GM10847 (cell line): ENCODE data around the gene NUDT3.

ENCODE experiments used
- POLR2A ChIP-seq: IDR thresholded peaks from 2 replicates; pipeline ENCODE4 v1.6.1; 2011; ENCODE audit not compliant: insufficient read length; ENCODE audit errors: extremely low read depth

The NUDT3 gene

DNA sequence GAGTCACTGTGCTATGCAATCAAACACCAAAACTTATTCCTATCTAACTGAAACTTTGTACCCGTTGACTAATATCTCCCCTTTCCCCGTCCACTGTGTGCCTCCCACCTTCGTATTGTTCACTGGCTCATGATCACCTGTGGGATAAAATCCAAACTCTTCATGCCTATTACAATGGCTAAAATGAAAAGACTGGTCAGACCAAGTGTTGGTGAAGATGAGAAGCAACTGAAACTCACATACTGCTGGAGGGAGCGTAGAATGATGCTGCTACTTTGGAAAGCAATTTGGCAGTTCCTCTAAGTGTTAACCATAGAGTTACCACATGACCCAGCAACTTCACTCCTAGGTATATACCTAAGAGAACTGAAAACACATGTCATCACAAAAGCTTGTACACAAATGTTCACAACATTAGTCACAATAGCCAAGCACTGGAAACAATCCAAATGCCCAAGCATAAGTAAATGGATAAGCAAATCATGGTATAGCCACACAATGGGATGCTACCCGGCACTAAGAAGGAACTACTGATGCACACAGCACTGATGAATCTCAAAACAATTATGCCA lies 20.3 kb upstream of the NUDT3 start:
- TF ChIP-seq POLR2A: no peak

DNA sequence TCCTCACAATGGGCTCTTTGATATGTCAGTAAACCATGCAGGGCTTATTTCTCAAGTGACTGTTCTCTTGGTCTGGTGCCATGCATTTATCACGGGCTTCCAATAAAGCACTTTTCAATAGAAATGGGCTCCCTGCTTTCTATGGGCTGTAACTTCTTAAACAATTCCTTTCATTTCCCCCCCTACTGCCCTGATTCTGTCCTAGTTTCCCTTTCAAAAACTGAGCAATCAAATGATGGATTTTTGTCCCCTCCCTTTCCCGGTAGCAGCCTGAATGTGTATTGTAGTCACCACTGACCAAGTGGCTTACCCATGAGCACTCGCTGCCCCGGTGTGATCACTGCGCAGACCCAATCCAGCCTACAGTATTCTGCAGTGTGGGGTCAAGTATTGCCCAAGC lies 19.5 kb upstream of the NUDT3 start:
- TF ChIP-seq POLR2A: no peak

DNA sequence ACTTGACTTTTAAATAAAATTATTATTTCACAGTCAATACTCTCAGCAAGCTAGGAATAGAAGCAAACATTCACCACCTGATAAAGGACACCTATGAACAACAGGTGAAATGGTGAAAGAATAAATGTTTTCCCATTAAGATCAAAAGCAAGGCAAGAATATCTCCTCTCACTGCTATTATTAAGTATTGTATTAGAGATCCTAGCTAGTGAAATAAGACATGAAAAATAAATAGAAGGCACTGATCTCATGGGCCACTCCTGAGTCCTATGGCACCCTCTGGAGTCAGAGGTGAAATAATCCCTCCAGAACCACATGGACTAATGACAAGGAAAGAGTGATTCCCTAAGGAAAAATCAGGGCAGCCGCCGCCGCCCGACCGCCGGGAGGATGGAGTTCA lies 4.0 kb upstream of the NUDT3 start:
- TF ChIP-seq POLR2A: no peak

DNA sequence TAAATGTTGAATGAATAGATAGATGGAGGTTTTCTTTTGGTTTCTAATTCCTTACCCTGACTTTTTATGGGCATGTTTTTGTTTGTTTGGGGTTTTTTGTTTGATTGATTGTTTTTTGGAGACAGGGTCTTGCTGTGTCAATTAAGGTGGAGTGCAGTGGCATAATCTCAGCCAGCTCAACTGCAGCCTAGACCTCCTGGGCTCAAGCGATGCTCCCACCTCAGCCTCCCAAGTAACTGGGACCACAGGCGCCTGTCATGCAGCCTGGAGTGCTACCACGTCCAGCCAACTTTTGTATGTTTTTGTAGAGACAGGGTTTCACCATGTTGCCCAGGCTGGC lies 1.5 kb upstream of the NUDT3 start:
- TF ChIP-seq POLR2A: no peak

DNA sequence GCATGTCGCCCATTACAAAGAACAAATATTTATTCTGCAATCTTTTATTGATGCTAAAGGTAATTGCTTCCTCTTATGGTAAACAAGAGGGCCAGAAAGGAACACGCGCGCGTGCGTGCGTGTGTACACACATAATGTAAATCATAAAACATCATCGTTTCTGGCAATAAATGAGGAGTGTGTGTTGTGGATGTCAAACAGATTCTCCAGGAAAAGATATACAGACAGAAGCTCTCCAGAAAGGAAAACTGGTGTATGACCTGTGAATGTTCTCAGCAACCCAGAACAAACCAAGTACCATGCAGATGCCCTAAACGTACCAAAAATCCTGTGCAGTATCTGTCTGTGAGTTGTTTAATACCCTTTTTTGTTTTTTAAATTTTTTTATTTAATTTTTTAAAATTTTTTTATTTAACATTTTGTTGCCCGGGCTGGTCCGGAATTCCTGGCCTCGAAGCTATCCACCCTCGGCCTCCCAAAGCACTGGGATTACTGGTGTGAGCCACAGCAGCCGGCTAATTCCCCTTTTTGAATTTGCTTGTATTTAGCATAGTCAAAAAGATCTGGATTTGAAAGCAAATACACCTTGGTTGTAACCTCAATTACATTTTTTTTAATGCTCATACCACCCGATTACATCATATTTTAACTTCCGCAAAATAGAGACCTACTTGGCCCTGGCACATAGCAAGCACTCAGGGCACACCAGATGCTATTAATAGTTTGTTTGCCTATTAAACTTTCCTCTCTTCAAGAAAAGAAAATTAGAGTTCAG lies 909 bp upstream of the NUDT3 start:
- TF ChIP-seq POLR2A: no peak

DNA sequence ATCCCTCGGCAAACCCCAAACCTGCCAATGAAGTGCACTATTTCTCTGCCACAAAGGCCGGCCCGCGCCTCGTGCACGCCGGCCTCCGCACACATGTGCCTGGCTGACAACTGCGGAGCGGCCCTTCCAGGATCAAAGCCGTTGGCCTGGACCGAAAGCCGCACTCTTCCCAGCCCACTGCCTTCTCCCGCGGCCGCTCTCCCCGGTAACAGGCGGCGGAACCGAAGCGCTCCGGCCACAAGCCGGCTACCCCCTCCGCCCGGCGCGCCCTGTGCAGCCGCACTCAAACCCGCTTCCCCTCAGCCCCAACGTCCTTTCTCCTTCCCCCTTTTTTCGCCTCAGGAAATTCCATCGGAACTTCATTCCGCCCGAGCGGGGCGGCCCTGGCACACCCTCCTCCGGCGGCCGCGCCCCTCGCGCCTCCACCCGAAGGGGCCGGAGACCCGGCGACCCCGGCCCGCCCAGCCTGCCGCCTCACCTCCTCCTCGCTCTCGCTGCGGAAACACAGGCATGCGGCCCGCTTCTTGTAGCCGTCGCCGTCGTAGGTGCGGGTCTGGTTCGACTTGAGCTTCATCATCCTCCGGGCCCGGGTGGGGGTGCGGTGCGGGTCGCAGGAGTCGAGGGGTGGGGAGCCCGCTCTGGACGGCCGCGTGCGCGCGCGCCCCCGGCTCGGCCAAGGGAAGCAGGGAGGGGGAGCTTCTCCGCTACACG lies 528 bp downstream of the NUDT3 start:
- TF ChIP-seq POLR2A: peak; percentile 25

DNA sequence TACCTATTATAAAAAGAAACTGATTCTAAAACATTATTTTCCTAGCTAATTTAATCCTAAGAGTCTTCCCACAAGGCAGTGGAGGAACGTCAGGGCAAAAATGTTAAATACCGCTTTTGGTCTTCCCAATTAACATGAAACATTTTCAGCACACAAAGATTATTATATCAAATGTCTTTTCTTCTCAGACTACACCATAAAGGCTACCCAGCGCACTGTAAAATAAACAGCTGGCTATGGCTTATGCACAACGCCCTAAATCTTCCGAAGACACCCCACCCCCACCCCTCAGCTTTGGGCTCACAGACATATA lies 1.0 kb downstream of the NUDT3 start:
- TF ChIP-seq POLR2A: no peak

DNA sequence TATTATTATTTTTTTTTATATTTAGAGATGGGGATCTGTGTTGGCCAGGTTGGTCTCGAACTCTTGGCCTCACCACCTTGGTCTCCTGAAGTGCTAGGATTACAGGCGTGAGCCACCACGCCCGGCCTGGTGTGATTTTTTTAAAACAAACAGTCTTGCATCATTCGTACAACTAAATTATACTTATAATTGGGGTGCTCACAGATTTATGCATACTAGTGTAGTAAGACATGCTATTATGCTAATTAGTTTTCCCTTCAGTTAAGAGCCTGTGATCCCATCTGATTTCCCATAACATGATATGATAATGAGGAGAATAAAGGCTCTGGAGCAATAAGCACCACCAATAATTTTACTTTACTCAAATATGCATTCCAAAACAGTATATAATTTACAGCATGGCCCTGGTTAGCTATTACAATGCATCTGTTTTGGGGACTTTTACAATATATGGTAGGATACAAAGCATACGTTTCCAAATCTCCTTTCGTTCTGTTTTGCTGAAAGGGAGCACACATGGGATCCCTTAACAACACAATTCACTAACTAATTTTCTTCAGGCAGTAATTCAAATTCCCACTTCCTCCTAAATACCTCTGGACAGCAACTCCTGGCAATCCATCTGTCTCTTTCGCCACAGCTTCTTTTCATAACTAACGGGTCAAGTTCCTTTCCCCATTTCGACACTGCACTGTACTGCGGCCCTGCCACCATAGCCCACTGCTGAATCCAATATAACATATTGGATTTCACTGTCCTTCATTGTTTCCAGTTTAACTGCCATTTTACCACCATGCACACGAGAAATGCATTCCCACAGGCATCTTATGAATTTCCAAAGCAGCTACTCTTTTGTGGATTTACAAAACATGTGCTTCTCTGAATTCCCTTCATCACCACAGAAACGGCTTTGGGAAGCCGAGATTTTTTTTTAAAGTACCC lies 1.7 kb downstream of the NUDT3 start:
- TF ChIP-seq POLR2A: no peak

DNA sequence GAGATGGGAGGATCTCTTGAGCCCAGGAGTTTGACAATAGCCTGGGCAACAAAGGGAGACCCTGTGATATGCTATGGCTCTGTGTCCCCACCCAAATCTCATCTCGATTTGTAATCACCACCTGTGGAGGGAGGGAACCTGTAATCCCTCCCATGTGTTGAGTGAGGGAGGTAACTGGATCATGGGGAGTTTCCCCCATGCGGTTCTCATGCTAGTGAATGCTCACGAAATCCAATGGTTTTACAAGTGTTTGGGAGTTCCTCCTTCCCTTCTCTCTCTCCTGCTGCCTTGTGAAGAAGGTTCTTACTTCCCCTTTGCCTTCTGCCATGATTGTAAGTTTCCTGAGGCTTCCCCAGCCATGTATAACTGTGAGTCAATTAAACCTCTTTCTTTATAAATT lies 3.4 kb downstream of the NUDT3 start:
- no peak for TF ChIP-seq POLR2A

DNA sequence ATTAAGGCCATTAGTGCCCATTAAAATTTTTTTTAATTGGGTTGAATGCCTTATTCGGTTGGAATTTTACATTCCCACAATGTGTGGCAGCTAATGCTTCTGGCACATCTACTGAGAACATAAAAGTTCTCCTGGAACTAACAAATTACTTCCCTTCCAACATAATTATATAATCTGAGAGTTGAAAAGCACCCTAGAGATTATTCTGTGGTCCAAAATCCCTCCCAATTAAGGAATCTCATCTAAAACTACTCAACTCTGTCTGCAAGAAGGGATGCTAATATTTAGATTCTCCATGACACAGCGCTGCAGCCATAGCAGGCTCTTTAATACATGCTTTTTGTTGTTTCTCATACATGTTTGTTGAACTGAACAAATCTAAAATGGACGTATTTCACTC lies 4.0 kb downstream of the NUDT3 start:
- TF ChIP-seq POLR2A: no peak

DNA sequence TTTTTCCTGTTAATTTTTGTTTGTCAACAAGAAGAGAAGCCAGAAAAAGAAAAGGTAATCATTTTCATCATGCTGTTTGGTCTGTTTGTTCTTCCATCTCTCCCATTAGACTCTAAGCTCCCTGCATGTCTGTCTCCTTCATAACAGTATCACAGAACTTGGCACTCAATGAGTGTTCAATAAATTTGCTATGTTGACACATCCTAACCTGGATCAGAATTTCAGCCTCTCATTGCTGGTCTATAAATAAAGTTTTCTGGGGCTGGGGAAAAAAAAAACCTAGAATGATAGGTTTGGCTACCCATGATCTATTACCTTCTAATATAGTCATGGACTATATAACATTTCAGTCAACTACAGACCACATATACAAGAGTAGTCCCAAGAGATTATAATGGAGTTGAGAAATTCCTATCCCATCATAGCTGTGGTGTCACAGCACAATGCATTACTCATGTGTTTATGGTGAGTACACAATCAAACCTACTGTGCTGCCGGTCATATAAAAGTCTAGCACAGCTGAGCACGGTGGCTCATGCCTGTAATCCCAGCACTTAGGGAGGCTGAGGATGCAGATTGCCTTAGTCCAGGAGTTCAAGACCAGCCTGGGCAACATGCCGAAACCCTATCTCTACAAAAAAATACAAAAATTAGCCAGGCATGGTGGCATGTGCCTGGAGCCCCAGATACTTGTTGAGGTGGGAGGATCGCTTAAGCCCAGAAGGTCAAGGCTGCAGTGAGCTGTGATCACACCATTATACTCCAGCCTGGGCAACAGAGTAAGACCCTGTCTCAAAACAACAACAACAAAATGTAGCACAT lies 5.9 kb downstream of the NUDT3 start:
- no peak for TF ChIP-seq POLR2A

DNA sequence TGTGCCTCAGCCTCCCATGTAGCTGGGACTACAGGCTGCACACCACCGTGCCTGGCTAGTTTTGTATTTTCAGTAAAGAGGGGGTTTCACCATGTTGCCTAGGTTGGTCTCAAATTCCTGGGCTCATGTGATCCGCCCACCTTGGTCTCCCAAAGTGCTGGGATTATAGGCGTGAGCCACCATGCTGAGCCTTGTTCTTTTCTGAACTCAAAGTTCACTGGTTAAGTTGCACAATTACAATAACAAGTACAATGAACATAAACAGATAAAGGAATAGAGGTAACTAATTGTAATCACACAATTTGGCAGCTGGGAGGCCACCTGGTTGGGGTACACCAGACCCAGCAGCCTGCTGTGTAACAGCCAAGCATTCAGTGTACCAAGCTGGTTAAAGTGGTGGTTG lies 6.7 kb downstream of the NUDT3 start:
- TF ChIP-seq POLR2A: no peak

DNA sequence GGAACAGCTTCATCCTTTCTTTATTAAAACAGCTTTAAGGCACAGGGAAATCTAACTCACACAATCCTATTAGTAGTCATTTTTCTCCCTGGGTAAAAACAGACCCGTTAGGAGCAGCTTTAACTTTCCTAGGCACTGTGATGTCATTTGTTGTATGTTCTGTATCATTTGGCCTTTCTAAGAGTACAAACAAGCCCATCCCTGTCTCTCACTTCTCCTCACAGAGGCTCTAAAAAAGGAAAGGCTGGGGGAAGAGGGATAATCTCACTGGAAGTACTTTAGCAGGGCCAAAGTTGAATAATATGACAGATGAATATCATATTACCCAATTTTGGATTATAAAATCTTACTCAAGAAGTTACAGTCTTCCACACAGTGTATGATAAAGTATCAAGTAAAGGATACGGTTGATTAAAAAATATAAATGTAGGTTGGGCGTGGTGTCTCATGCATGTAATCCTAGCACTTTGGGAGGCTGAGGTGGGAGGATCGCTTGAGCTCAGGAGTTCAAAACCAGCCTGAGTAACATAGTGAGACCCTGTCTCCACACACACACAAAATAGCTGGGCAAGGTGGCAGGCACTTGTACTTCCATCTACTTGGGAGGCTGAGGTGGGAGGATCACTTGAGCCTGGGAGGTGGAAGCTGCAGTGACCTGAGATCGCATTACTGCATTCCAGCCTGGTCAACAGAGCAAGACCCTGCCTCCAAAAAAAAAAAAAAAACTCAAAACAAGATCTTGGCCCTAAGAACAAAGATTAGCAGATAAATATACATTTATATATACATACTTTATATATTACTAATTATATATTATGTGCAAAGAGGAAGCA lies 7.9 kb downstream of the NUDT3 start:
- TF ChIP-seq POLR2A: no peak
